H7 (cell line): ENCODE data around the gene PKP1. TPM values are rescaled to one million over a fixed set of nuclear protein-coding genes. Genes with fewer than 3 reads are reported as not detected.
"Not testable (repeated sequence)": the region's sequence is repeated elsewhere in the genome, so short reads cannot be mapped to it uniquely, and the experiment has no call there.

Experiments
- DNase-seq: peaks from one replicate; pipeline ENCODE4 v3.0.0; 2012
- H3K27me3 ChIP-seq: 2 replicates; pipeline ENCODE4 v1.6.0; 2011; ENCODE audit warnings: mild to moderate bottlenecking, low read length; ENCODE audit not compliant: control insufficient read depth, insufficient read depth
- H3K36me3 ChIP-seq: replicated peaks from 2 replicates; pipeline ENCODE4 v1.5.1; 2011; ENCODE audit warnings: low read length; ENCODE audit not compliant: control insufficient read depth, insufficient read depth
- H3K4me3 ChIP-seq: 2 replicates; pipeline ENCODE4 v1.5.1; 2011; ENCODE audit warnings: low read depth, mild to moderate bottlenecking, control low read depth, low read length, moderate library complexity; ENCODE audit not compliant: insufficient read depth
- total RNA-seq: library from RNA; depleted of rRNA; stranded (reverse); fragments of >200 nt; shearing (Covaris generic); gene quantifications from 2 replicates; pipeline ENCODE4 v1.2.3, GENCODE V29; 2014

The PKP1 gene
- total RNA-seq, 1 experiment from 2014 or later = not detected

GRCh38 chr1:201255479-201256362 is 27.6 kb upstream of the PKP1 start:
- Histone ChIP-seq H3K27me3 (peaks cover 3% of the 10 kb centered on the region), H3K4me3 (no peak overlapping the region), H3K36me3 (no peaks in the 10 kb centered on the region)
- DNase-seq = no peak

- DNase-seq, H3K4me3 ChIP-seq, H3K36me3 ChIP-seq, H3K27me3 ChIP-seq: not testable (repeated sequence)
Observed at GRCh38 chr1:201258132-201258531, 25.2 kb upstream of the PKP1 start.

DNA sequence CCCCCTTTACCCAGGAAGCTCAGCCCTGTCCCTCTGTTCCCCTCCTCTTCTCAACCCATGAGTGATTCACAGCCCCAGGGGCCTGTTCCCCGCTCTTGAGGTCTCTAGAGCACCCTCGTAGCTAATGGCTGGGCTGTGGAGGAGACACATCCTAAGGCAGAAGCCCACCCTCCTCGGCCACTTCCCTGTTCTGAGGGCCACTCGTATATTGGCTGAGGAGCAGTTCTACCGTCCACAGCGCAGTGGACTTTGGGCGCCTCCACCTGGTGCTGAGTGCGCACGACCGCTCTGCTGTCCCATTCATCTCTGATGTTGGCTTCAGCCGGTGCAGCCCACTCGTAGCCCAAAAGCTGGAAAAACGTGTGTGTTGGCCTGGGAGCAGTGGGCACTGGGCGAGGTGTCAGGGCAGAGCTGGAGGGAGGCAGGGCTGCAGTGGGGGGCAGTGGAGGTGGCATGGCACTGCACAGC is 24.5 kb upstream of the PKP1 start:
- Histone ChIP-seq H3K36me3 (no peaks in the 10 kb centered on the region), H3K4me3 (no peak overlapping the region)
- no peak for DNase-seq

DNA sequence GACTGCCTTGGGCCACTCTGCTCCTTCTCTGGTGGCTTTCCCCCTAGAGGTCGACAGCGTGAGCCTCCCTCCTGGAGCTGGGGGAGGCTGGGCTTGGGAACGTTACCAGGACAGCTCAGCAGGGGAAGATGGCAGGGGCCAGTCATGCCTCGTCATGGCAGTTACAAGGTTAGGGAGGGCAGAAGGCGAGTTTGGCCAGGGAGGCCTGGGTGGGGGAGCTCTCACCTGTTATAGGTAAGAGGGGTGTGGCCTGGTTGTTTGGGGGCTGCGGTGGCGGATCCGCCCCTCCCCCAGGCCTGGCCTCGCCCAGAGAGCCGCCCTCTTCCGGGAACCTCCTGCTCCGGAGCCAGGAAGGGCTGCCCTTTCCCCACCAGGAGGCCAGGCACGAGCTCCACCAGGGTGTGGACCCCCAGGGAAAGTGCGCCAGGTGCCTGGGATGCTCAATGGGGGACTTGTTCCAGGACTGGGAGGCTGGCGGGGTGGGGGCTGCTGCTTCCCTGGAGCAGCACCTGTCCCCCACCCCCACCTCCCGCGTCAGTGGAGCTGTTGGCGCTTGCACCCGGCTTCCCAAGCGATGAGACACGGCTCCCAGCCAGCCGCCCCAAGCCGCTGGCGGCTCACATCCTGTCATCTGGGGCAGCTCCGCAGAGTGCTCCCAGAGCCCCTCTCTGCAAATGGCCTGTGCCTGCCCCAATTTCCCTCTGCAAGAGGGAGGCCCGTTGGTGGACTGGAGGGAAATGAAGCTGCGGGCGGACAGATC is 23.6 kb upstream of the PKP1 start:
- no peaks in the 10 kb centered on the region for H3K36me3 ChIP-seq
- H3K4me3 ChIP-seq = peak overlapping the region; percentile 43; the same call in 1 of the 2 replicates
- H3K27me3 ChIP-seq = peaks cover 8% of the 10 kb centered on the region
- DNase-seq = peak; percentile 91

More for the DNA sequence above, 24.5 kb upstream of the PKP1 start:
- H3K27me3 ChIP-seq = peaks cover 8% of the 10 kb centered on the region

- Histone ChIP-seq H3K4me3 (peak overlapping the region; percentile 43; the same call in 1 of the 2 replicates), H3K27me3 (peaks cover 8% of the 10 kb centered on the region), H3K36me3 (no peaks in the 10 kb centered on the region)
- no peak for DNase-seq
Observed at GRCh38 chr1:201260236-201260590, 23.1 kb upstream of the PKP1 start.

GRCh38 chr1:201260648-201261311 is 22.5 kb upstream of the PKP1 start:
- DNase-seq = no peak

DNA sequence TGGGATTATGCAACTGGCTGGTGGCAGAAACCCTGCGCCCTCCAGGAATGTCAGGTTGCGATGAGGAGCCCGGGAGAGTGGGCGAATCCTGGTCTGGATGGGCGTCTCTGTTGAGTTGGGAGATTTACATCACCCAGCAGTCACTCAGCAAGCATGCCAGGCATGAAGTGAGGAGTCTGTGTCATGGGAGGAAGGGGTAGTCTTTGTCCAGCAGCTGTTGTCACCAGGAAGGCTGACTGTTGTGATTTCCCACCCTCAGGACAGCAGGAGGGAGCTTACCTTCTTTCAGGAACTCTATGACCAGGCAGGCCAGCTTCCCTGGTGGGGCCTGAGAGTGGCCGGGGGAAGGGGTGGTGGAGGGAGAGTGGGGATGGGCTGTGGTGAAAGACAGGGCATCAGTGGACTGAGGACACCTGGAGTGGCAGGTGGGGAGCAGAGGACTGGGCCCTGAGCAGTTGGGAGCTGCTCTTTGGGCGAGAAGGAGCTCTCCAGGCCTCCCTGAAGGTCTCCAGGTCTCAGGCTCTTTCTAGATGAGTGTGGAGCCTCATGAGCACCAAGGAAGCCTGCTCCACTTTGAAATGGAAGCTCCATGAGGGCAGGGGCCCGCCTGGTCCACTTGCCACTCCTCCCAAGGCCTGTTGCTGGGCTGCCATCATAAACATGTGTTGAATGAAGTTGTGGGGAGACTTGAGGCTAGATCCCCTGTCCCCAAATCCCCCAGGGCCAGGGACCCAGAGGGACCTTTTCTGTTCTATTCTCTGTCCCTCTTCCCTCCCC is 21.3 kb upstream of the PKP1 start:
- DNase-seq = no peak
- peaks cover 8% of the 10 kb centered on the region for H3K27me3 ChIP-seq
- no peaks in the 10 kb centered on the region for H3K36me3 ChIP-seq
- no peak overlapping the region for H3K4me3 ChIP-seq

More at GRCh38 chr1:201260648-201261311, 22.5 kb upstream of the PKP1 start:
- Histone ChIP-seq H3K4me3 (no peak overlapping the region), H3K27me3 (peaks cover 8% of the 10 kb centered on the region), H3K36me3 (no peaks in the 10 kb centered on the region)

DNA sequence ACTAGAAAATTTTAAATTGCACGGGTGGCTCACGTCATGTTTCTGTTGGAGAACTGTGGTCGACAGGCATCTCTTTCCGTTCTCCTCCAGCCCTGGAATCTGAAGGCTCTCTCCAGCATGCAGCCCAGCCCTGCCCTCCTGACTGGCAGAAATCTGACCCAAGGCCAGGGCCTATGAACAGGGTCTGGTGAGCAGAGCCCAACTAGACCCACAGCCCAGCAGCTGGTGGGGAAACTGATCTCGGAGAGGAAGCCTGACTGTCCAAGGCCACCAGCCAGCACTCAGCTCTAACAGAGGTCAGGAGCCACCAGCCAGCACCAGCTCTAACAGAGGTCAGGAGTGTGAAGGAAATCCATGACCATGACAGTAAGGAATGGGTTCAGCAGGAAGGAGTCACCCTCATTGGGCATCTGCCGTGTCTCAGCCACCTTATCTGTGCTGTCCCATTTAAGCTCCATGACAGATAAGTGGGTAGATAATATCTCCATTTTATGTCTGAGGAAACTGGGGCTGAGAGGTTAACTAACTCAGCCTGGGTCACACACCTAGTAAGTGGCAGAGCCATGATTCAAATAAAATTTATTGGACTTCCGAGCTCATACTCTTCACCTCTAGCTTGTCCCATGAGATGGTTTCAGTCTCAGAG is 20.2 kb upstream of the PKP1 start:
- Histone ChIP-seq H3K4me3 (no peak overlapping the region), H3K36me3 (no peaks in the 10 kb centered on the region), H3K27me3 (peaks cover 8% of the 10 kb centered on the region)
- no peak for DNase-seq

GRCh38 chr1:201264072-201264471 is 19.2 kb upstream of the PKP1 start:
- peaks cover 7% of the 10 kb centered on the region for H3K27me3 ChIP-seq
- no peaks in the 10 kb centered on the region for H3K36me3 ChIP-seq
- no peak for DNase-seq
- no peak overlapping the region for H3K4me3 ChIP-seq

DNA sequence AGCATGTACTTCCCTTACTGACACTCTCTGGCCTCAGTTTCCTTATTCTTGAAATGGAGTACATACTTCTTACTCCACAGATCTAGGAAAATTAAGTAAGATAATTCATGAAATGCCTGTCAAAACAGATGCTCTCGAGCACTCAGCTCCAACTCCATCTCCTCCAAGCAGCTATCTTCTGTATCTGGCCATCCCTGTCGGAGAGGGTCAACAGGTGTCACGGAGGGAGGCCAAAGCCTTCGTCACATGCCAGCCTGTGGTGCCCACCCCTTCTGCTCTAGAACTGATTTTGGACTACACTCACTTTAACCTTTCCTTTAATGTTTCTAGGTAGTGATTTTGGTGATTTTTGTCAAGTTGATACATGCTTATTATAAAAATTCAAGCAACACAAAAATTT is 18.8 kb upstream of the PKP1 start:
- H3K4me3 ChIP-seq = no peak overlapping the region
- DNase-seq = no peak
- peaks cover 7% of the 10 kb centered on the region for H3K27me3 ChIP-seq
- H3K36me3 ChIP-seq = no peaks in the 10 kb centered on the region

DNA sequence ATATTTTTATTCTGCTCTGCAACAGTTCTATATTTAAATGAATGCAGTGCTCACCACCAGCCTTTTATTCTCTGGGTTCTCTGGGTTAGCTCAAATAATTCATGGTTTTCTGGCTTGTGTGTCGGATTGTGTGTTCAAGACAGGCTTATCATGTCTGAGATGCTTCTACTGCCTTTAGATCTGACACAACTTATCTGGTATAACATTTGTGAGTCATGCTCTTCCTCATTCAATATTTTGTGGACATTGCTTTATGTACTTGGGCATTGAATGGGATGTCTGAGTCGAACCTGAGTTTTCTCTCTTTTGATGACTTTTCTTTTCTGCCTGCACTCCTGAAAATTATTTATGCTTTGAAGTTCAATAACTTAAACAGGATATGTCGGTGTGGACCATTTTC is 17.6 kb upstream of the PKP1 start:
- Histone ChIP-seq H3K4me3 (no peak overlapping the region), H3K27me3 (peaks cover 4% of the 10 kb centered on the region; the same call in 1 of the 2 replicates), H3K36me3 (no peaks in the 10 kb centered on the region)
- DNase-seq = no peak

- H3K27me3 ChIP-seq = peaks cover under 1% of the 10 kb centered on the region; the same call in 1 of the 2 replicates
Observed at GRCh38 chr1:201266276-201266675, 17.0 kb upstream of the PKP1 start.

DNA sequence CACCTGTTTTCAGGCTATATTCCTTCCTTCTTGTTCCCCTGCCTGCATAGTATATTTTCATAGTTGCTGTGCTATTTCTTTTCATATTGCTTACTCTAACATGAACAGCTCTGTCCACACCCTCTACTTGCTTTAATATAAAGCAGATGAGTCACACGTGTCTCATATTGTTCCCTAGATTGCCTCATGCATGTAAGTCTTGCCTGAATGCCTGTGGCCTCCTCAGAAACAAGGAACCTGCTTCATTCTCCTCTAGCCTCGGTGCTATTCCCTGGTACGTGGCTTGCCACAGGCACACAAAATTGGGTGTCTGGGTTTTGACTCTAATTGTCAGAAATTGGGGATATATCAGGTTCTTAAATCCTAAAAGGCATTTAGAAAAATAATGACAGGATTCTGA is 16.5 kb upstream of the PKP1 start:
- peaks cover under 1% of the 10 kb centered on the region; the same call in 1 of the 2 replicates for H3K27me3 ChIP-seq
- DNase-seq = no peak

More at GRCh38 chr1:201266276-201266675, 17.0 kb upstream of the PKP1 start:
- DNase-seq = no peak
- no peak overlapping the region for H3K4me3 ChIP-seq
- no peaks in the 10 kb centered on the region for H3K36me3 ChIP-seq

More for the DNA sequence above, 16.5 kb upstream of the PKP1 start:
- no peak overlapping the region for H3K4me3 ChIP-seq
- no peaks in the 10 kb centered on the region for H3K36me3 ChIP-seq
